ENCODE measurements around the gene MYO18B.

The MYO18B gene

DNA sequence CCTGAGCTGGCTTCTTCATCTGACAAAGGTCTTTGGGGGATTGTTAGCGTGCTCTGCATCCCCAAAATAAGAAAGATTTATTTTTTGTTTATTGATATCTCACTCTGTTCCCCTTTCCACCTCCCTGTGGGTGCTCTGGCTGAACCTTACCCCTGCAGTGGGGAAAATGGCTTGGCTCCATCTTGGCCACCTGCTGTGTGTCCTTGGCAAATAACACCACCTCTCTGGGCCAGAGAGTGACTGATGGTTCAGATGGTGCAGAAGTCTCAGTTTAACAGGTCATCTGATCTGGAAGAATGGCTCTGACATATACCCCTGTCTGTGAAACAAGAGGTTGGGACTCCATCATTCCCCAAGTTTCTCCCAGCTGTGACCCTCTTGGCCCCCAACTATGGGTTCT, 157.6 kb downstream of the MYO18B start:
- TF ChIP-seq TOX (CRISPR knock-in tag; IDR thresholded peaks at IDR 0.05; ENCODE audit: borderline replicate concordance) (no peak), BACH2 (CRISPR knock-in tag; IDR thresholded peaks at IDR 0.05; ENCODE audit: borderline replicate concordance) (no peak), ARNTL (CRISPR knock-in tag; IDR thresholded peaks at IDR 0.05; ENCODE audit: borderline replicate concordance, low read depth) (no peak), RARB (CRISPR knock-in tag; IDR thresholded peaks at IDR 0.05) (no peak), ZC3H10 (CRISPR knock-in tag; IDR thresholded peaks at IDR 0.05) (no peak), ISL1 (CRISPR knock-in tag; IDR thresholded peaks at IDR 0.05) (no peak), ESRRG (CRISPR knock-in tag; IDR thresholded peaks at IDR 0.05) (no peak), GLIS3 (CRISPR knock-in tag; IDR thresholded peaks at IDR 0.05) (no peak), ZNF8 (CRISPR knock-in tag; IDR thresholded peaks at IDR 0.05) (no peak), SNAI2 (CRISPR knock-in tag; IDR thresholded peaks at IDR 0.05) (no peak)
- TF ChIP-seq, protein P1, sequence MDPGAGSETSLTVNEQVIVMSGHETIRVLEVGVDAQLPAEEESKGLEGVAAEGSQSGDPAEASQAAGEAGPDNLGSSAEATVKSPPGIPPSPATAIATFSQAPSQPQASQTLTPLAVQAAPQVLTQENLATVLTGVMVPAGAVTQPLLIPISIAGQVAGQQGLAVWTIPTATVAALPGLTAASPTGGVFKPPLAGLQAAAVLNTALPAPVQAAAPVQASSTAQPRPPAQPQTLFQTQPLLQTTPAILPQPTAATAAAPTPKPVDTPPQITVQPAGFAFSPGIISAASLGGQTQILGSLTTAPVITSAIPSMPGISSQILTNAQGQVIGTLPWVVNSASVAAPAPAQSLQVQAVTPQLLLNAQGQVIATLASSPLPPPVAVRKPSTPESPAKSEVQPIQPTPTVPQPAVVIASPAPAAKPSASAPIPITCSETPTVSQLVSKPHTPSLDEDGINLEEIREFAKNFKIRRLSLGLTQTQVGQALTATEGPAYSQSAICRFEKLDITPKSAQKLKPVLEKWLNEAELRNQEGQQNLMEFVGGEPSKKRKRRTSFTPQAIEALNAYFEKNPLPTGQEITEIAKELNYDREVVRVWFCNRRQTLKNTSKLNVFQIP (CRISPR knock-in tag; IDR thresholded peaks at IDR 0.05; ENCODE audit: borderline replicate concordance, low read depth), result no peak
- TF ChIP-seq, protein P2, sequence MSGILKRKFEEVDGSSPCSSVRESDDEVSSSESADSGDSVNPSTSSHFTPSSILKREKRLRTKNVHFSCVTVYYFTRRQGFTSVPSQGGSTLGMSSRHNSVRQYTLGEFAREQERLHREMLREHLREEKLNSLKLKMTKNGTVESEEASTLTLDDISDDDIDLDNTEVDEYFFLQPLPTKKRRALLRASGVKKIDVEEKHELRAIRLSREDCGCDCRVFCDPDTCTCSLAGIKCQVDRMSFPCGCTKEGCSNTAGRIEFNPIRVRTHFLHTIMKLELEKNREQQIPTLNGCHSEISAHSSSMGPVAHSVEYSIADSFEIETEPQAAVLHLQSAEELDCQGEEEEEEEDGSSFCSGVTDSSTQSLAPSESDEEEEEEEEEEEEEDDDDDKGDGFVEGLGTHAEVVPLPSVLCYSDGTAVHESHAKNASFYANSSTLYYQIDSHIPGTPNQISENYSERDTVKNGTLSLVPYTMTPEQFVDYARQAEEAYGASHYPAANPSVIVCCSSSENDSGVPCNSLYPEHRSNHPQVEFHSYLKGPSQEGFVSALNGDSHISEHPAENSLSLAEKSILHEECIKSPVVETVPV (CRISPR knock-in tag; IDR thresholded peaks at IDR 0.05), result no peak
- TF ChIP-seq, protein P3, sequence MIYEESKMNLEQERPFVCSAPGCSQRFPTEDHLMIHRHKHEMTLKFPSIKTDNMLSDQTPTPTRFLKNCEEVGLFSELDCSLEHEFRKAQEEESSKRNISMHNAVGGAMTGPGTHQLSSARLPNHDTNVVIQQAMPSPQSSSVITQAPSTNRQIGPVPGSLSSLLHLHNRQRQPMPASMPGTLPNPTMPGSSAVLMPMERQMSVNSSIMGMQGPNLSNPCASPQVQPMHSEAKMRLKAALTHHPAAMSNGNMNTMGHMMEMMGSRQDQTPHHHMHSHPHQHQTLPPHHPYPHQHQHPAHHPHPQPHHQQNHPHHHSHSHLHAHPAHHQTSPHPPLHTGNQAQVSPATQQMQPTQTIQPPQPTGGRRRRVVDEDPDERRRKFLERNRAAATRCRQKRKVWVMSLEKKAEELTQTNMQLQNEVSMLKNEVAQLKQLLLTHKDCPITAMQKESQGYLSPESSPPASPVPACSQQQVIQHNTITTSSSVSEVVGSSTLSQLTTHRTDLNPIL (CRISPR knock-in tag; IDR thresholded peaks at IDR 0.05; ENCODE audit: low read depth), result no peak
- no peak for ATAC-seq

DNA sequence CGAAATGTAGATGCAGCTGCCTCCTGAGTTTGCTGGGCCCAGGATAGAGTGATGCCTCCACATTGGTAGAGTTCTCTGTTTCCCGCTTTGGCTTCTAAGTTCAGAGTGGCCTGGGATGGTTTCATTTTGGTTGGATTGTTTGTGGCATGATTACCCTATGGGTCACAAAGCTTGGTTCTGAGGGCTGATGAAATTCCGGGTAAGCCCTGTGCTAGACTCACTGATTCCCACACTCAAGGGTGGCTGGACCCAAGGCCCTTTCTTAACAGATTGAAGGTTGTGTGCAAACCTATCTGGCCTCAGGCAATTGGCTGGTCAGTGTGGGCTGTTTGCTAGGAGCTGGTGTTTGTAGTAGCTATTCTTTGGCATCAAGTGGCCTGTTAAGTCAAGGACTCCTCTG, 158.4 kb downstream of the MYO18B start:
- no peak for TF ChIP-seq OSR1 (CRISPR knock-in tag; IDR thresholded peaks at IDR 0.05)
- no peak for TF ChIP-seq RARB (CRISPR knock-in tag; IDR thresholded peaks at IDR 0.05)
- TF ChIP-seq TCF4 (CRISPR knock-in tag; IDR thresholded peaks at IDR 0.05; ENCODE audit: borderline replicate concordance), result no peak
- TF ChIP-seq, protein P1 (CRISPR knock-in tag; IDR thresholded peaks at IDR 0.05; ENCODE audit: borderline replicate concordance, low read depth), result no peak
- no peak for TF ChIP-seq ZNF8 (CRISPR knock-in tag; IDR thresholded peaks at IDR 0.05)
- no peak for TF ChIP-seq ZNF565 (CRISPR knock-in tag; conservative IDR thresholded peaks at IDR 0.05; ENCODE audit: low read depth)
- TF ChIP-seq, protein P3 (CRISPR knock-in tag; IDR thresholded peaks at IDR 0.05; ENCODE audit: low read depth), result no peak
- TF ChIP-seq BACH2 (CRISPR knock-in tag; IDR thresholded peaks at IDR 0.05; ENCODE audit: borderline replicate concordance), result no peak
- TF ChIP-seq, protein P2 (CRISPR knock-in tag; IDR thresholded peaks at IDR 0.05), result no peak
- no peak for TF ChIP-seq ARNTL (CRISPR knock-in tag; IDR thresholded peaks at IDR 0.05; ENCODE audit: borderline replicate concordance, low read depth)
- TF ChIP-seq ZFP3 (CRISPR knock-in tag; IDR thresholded peaks at IDR 0.05), result no peak
- no peak for TF ChIP-seq ZFP30 (CRISPR knock-in tag; IDR thresholded peaks at IDR 0.05)
- TF ChIP-seq TOX (CRISPR knock-in tag; IDR thresholded peaks at IDR 0.05; ENCODE audit: borderline replicate concordance), result no peak
- no peak for TF ChIP-seq ZNF70 (CRISPR knock-in tag; IDR thresholded peaks at IDR 0.05)
- TF ChIP-seq, protein P4, sequence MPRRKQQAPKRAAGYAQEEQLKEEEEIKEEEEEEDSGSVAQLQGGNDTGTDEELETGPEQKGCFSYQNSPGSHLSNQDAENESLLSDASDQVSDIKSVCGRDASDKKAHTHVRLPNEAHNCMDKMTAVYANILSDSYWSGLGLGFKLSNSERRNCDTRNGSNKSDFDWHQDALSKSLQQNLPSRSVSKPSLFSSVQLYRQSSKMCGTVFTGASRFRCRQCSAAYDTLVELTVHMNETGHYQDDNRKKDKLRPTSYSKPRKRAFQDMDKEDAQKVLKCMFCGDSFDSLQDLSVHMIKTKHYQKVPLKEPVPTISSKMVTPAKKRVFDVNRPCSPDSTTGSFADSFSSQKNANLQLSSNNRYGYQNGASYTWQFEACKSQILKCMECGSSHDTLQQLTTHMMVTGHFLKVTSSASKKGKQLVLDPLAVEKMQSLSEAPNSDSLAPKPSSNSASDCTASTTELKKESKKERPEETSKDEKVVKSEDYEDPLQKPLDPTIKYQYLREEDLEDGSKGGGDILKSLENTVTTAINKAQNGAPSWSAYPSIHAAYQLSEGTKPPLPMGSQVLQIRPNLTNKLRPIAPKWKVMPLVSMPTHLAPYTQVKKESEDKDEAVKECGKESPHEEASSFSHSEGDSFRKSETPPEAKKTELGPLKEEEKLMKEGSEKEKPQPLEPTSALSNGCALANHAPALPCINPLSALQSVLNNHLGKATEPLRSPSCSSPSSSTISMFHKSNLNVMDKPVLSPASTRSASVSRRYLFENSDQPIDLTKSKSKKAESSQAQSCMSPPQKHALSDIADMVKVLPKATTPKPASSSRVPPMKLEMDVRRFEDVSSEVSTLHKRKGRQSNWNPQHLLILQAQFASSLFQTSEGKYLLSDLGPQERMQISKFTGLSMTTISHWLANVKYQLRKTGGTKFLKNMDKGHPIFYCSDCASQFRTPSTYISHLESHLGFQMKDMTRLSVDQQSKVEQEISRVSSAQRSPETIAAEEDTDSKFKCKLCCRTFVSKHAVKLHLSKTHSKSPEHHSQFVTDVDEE (CRISPR knock-in tag; IDR thresholded peaks at IDR 0.05), result no peak
- no peak for ATAC-seq
